Measurements from ENCODE around the gene PCCB. TPM values are rescaled to one million over a fixed set of nuclear protein-coding genes. Genes with fewer than 3 reads are reported as not detected.

The PCCB gene
- total RNA-seq, 2 experiments from 2014 or later, result 8.3 to 10.2 TPM

DNA sequence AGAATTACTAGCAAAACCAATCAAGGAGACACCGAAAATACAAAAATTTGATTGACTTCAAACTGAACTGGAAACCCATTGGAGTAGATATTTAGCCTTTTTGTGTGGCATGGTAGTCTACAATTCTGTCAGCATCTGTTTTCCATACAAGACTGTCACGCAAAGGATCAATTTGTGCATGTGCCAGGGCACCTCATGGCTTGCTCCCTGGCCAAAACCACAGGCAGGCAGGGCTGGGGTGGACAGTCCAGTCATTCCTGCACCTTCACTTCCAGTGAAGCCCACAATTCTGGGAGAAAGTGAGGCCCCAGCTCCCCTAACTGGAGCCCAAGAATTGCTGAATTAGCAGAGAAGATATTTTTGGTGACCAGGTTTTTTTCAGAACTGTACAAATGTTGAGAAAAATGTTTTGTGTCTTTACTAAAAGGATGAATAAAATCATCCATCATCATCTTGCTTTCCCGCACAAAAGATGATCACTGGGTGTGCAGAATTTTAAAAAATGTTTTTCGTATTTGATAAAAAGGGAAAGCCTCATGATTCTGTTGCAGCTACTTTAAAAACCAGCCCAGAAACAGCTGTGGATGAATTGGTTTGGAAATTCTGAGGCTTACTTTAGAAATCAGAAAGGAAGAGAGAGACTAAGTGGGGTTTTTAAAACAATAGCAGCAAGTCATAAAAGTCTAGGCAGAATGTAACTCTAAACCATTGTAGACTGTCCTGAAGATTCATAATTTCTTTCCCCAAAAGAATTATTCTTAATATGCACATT, 86.4 kb downstream of the PCCB start:
- H3K36me3 Mint-ChIP-seq (ENCODE audit: low read depth), result peaks cover 90% of the 10 kb centered on the region
- peak overlapping the region; percentile 44 for H3K27ac Mint-ChIP-seq
- no peak for ATAC-seq (ENCODE audit: poor library complexity)
- TF ChIP-seq CTCF (IDR thresholded peaks at IDR 0.05), result no peak
- intact Hi-C loops (cut with DNase I, micrococcal nuclease), result no loop called here
- H3K4me3 ChIP-seq (ENCODE audit: low read length), result no peak overlapping the region
- H3K4me1 ChIP-seq (ENCODE audit: insufficient read depth, low read length), result no peaks in the 10 kb centered on the region
- POLR2A ChIA-PET, result interaction anchor here (1.4 kb wide), 1 partner anchor 416 kb away, joined by 3 read pairs; the partner anchor contains the start of gene STAG1
- H3K9me3 Mint-ChIP-seq, result no peaks in the 10 kb centered on the region
- H3K4me1 Mint-ChIP-seq (ENCODE audit: low read depth), result no peaks in the 10 kb centered on the region
- no peaks in the 10 kb centered on the region for H3K27me3 Mint-ChIP-seq
- H3K36me3 ChIP-seq (ENCODE audit: insufficient read depth, low read length), result peaks cover 35% of the 10 kb centered on the region
- no peak overlapping the region for H3K27ac ChIP-seq (ENCODE audit: low read depth in 1 of 2, low read length in 2 of 2)
- H3K4me3 Mint-ChIP-seq, result no peak overlapping the region
- H3K27me3 ChIP-seq (ENCODE audit: control insufficient read depth in 1 of 2, insufficient read depth in 2 of 2, low read length in 2 of 2), result no peaks in the 10 kb centered on the region
- no peak for DNase-seq
- no peaks in the 10 kb centered on the region for H3K9me3 ChIP-seq (ENCODE audit: control insufficient read depth in 1 of 2, insufficient read depth in 1 of 2, low read length in 2 of 2)
- CTCF ChIA-PET, result no interaction called here

DNA sequence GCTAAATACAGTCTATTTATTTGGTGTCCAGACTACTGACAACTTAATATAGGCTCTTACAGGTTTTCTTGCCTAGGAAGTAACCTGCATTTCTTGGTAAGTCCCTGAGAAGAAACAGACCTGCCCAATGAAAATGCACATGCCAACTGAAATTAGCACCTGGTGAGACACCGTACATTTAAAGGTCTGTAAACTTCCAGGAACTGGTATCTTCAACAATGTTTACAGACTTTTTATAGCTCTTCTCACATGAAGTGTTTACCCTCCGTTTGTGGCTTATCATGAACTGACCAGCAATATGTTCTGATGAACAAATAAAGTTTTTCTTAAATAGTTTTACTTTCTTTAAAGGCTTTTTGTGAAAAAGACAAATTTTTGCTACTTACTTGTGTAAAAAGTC, 93.3 kb downstream of the PCCB start:
- H3K4me3 ChIP-seq (ENCODE audit: low read length), result no peak overlapping the region
- no peaks in the 10 kb centered on the region for H3K27me3 ChIP-seq (ENCODE audit: control insufficient read depth in 1 of 2, insufficient read depth in 2 of 2, low read length in 2 of 2)
- no peak for TF ChIP-seq CTCF (IDR thresholded peaks at IDR 0.05)
- no peaks in the 10 kb centered on the region for H3K4me1 Mint-ChIP-seq (ENCODE audit: low read depth)
- ChIA-PET CTCF (no interaction called here), POLR2A (no interaction called here)
- H3K27ac ChIP-seq (ENCODE audit: low read depth in 1 of 2, low read length in 2 of 2), result no peak overlapping the region
- peak overlapping the region; percentile 63 for H3K27ac Mint-ChIP-seq
- no peaks in the 10 kb centered on the region for H3K4me1 ChIP-seq (ENCODE audit: insufficient read depth, low read length)
- no peak for DNase-seq
- no peaks in the 10 kb centered on the region for H3K27me3 Mint-ChIP-seq
- H3K4me3 Mint-ChIP-seq, result no peak overlapping the region
- intact Hi-C loops (cut with DNase I, micrococcal nuclease), result no loop called here
- peaks cover 70% of the 10 kb centered on the region for H3K36me3 Mint-ChIP-seq (ENCODE audit: low read depth)
- no peaks in the 10 kb centered on the region for H3K9me3 ChIP-seq (ENCODE audit: control insufficient read depth in 1 of 2, insufficient read depth in 1 of 2, low read length in 2 of 2)
- peaks cover 37% of the 10 kb centered on the region for H3K36me3 ChIP-seq (ENCODE audit: insufficient read depth, low read length)
- ATAC-seq (ENCODE audit: poor library complexity), result no peak
- no peaks in the 10 kb centered on the region for H3K9me3 Mint-ChIP-seq

- CTCF ChIA-PET, result no interaction called here
- Histone ChIP-seq H3K36me3 (ENCODE audit: insufficient read depth, low read length) (peaks cover 38% of the 10 kb centered on the region), H3K27me3 (ENCODE audit: control insufficient read depth in 1 of 2, insufficient read depth in 2 of 2, low read length in 2 of 2) (no peaks in the 10 kb centered on the region), H3K9me3 (ENCODE audit: control insufficient read depth in 1 of 2, insufficient read depth in 1 of 2, low read length in 2 of 2) (no peaks in the 10 kb centered on the region), H3K4me3 (ENCODE audit: low read length) (no peak overlapping the region), H3K4me1 (ENCODE audit: insufficient read depth, low read length) (no peaks in the 10 kb centered on the region), H3K27ac (ENCODE audit: low read depth in 1 of 2, low read length in 2 of 2) (no peak overlapping the region)
- ATAC-seq (ENCODE audit: poor library complexity) (no peak), DNase-seq (no peak)
- Mint-ChIP-seq H3K27me3 (no peaks in the 10 kb centered on the region), H3K4me3 (no peak overlapping the region), H3K4me1 (ENCODE audit: low read depth) (no peaks in the 10 kb centered on the region), H3K36me3 (ENCODE audit: low read depth) (peaks cover 70% of the 10 kb centered on the region), H3K27ac (peak overlapping the region; percentile 63), H3K9me3 (no peaks in the 10 kb centered on the region)
- intact Hi-C loops (cut with DNase I, micrococcal nuclease), result no loop called here
- POLR2A ChIA-PET, result no interaction called here
- no peak for TF ChIP-seq CTCF (IDR thresholded peaks at IDR 0.05)
Observed at GRCh38 chr3:136343873-136344555, 93.9 kb downstream of the PCCB start.

Data from CD4-positive, alpha-beta T cell (primary cell).